PC-9 (cell line): Measurements from ENCODE around the gene LRP1-AS. TPM values are rescaled to one million over a fixed set of nuclear protein-coding genes. Genes with fewer than 3 reads are reported as not detected.

Experiments
- BruUV-seq: library from RNA; stranded (reverse); fragments of 400-500 nt; replicated peaks from 2 replicates; lab custom pipeline; 2021; lab: Mats Ljungman, UMichigan
- CTCF ChIA-PET: fragments of 300-600 bp; sonication (Branson Sonifier 250); formaldehyde crosslinking; loops from one replicate; lab custom pipeline; 2022; ENCODE audit warnings: antibody characterized with exemption; lab: Charles Lee
- POLR2A ChIA-PET: fragments of 300-600 bp; sonication (Branson Sonifier 250); formaldehyde crosslinking; loops from one replicate; lab custom pipeline; 2022; ENCODE audit warnings: antibody characterized with exemption; ENCODE audit not compliant: unreplicated experiment; lab: Charles Lee
- DNase-seq, 2 experiments: peaks; one replicate each; pipeline versions ENCODE4 v3.0.0 to v3.0.0-alpha.2; 2015 to 2022; ENCODE audit warnings: mixed read lengths in 1 of 2
- H2AFZ ChIP-seq: fragments of 200-600 bp; sonication (generic); 2 replicates; pipeline ENCODE4 v1.8.1; 2017; ENCODE audit warnings: antibody characterized with exemption
- H3F3A ChIP-seq: fragments of 200-600 bp; sonication (generic); 2 replicates; pipeline ENCODE4 v1.8.1; 2017; ENCODE audit warnings: antibody characterized with exemption, mild to moderate bottlenecking, low read depth; ENCODE audit not compliant: insufficient read depth
- H3K27ac ChIP-seq: fragments of 200-600 bp; sonication (generic); 2 replicates; pipeline ENCODE4 v1.6.1; 2016; ENCODE audit warnings: mixed run types
- H3K27me3 ChIP-seq: fragments of 200-600 bp; sonication (generic); 2 replicates; pipeline ENCODE4 v1.6.1; 2016; ENCODE audit warnings: low read depth, mixed run types; ENCODE audit not compliant: insufficient read depth
- H3K36me3 ChIP-seq: fragments of 200-600 bp; sonication (generic); 2 replicates; pipeline ENCODE4 v1.6.1; 2016; ENCODE audit warnings: low read depth, mixed run types
- H3K4me1 ChIP-seq: fragments of 200-600 bp; sonication (generic); replicated peaks from 2 replicates; pipeline ENCODE4 v1.6.1; 2016; ENCODE audit warnings: mixed run types; ENCODE audit not compliant: insufficient read depth
- H3K4me2 ChIP-seq: fragments of 200-600 bp; sonication (generic); 2 replicates; pipeline ENCODE4 v1.6.1; 2017; ENCODE audit warnings: mixed run types
- H3K4me3 ChIP-seq: fragments of 200-600 bp; sonication (generic); 2 replicates; pipeline ENCODE4 v1.6.1; 2016; ENCODE audit warnings: mixed run types
- H3K79me2 ChIP-seq: fragments of 200-600 bp; sonication (generic); 2 replicates; pipeline ENCODE4 v1.6.1; 2017; ENCODE audit warnings: low read depth, mixed run types
- H3K9me2 ChIP-seq: fragments of 200-600 bp; sonication (generic); 2 replicates; pipeline ENCODE4 v1.8.1; 2017; ENCODE audit warnings: mild to moderate bottlenecking; ENCODE audit not compliant: insufficient read depth
- H3K9me3 ChIP-seq: fragments of 200-600 bp; sonication (generic); 2 replicates; pipeline ENCODE4 v1.8.1; 2016; ENCODE audit warnings: low read depth; ENCODE audit not compliant: insufficient read depth
- H4K20me1 ChIP-seq: fragments of 200-600 bp; sonication (generic); 2 replicates; pipeline ENCODE4 v1.8.1; 2017; ENCODE audit not compliant: insufficient read depth
- EZH2 ChIP-seq: fragments of 200-600 bp; sonication (generic); IDR thresholded peaks from 2 replicates; pipeline ENCODE4 v1.8.0; 2017; ENCODE audit warnings: antibody characterized with exemption, low read depth
- intact Hi-C: fragments of 100-400 bp; cut with micrococcal nuclease; formaldehyde crosslinking; loops from one replicate; pipeline ENCODE4 v1.10.0; 2022; ENCODE audit not compliant: unreplicated experiment
- total RNA-seq: library from RNA; stranded (reverse); gene quantifications from 2 replicates; pipeline ENCODE4 v1.2.3, GENCODE V29; 2021
- TF ChIP-seq, protein P1 (sequence below): fragments of 200-600 bp; sonication (generic); conservative IDR thresholded peaks from 2 replicates; pipeline ENCODE4 v1.6.1; 2017; ENCODE audit warnings: mixed run types, antibody characterized with exemption, mild to moderate bottlenecking, moderate library complexity

LRP1-AS gene
- total RNA-seq, 1 experiment from 2014 or later: not detected

DNA sequence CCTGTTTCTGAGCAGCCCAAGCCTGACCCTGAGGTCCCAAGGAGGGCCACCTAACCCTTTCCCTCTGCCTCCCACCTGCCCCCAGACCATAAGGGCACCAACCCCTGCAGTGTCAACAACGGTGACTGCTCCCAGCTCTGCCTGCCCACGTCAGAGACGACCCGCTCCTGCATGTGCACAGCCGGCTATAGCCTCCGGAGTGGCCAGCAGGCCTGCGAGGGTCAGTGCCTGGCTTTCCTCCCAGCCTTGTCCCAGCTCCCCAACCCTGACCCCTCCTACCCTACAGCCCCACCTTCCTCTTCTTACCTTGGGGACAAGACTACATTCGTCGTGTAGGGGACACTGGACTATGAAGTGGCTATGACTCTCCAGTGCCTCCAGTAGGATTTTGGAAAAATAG, 33.7 kb upstream of the LRP1-AS start:
- H2AFZ ChIP-seq: no peak overlapping the region
- CTCF ChIA-PET: interaction anchor here (1.0 kb wide), 2 partner anchors 52 to 64 kb away, joined by 3 read pairs; no protein-coding TSS in a partner anchor
- no peaks in the 10 kb centered on the region for H3K36me3 ChIP-seq
- no peaks in the 10 kb centered on the region for H3K79me2 ChIP-seq
- peaks cover 3% of the 10 kb centered on the region; the same call in 1 of the 2 replicates for H4K20me1 ChIP-seq
- no peaks in the 10 kb centered on the region for H3K9me2 ChIP-seq
- intact Hi-C loops: loop anchor here (5.0 to 10.0 kb wide), 2 partner anchors 61 to 346 kb away; no protein-coding TSS in a partner anchor
- POLR2A ChIA-PET: interaction anchor here (1.0 kb wide), 1 partner anchor 70 kb away, joined by 10 read pairs; the partner anchor contains the start of gene STAT6
- H3K27ac ChIP-seq: no peak overlapping the region
- no peak overlapping the region for H3K4me3 ChIP-seq
- H3K4me2 ChIP-seq: no peak overlapping the region
- peaks cover 13% of the 10 kb centered on the region for H3K4me1 ChIP-seq
- H3K9me3 ChIP-seq: no peaks in the 10 kb centered on the region
- DNase-seq: no peak
- H3K27me3 ChIP-seq: no peaks in the 10 kb centered on the region
- H3F3A ChIP-seq: peaks cover 7% of the 10 kb centered on the region; the same call in 1 of the 2 replicates
- no TSS peak for BruUV-seq
- no peak for TF ChIP-seq EZH2
- TF ChIP-seq, protein P1, sequence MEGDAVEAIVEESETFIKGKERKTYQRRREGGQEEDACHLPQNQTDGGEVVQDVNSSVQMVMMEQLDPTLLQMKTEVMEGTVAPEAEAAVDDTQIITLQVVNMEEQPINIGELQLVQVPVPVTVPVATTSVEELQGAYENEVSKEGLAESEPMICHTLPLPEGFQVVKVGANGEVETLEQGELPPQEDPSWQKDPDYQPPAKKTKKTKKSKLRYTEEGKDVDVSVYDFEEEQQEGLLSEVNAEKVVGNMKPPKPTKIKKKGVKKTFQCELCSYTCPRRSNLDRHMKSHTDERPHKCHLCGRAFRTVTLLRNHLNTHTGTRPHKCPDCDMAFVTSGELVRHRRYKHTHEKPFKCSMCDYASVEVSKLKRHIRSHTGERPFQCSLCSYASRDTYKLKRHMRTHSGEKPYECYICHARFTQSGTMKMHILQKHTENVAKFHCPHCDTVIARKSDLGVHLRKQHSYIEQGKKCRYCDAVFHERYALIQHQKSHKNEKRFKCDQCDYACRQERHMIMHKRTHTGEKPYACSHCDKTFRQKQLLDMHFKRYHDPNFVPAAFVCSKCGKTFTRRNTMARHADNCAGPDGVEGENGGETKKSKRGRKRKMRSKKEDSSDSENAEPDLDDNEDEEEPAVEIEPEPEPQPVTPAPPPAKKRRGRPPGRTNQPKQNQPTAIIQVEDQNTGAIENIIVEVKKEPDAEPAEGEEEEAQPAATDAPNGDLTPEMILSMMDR: no peak

DNA sequence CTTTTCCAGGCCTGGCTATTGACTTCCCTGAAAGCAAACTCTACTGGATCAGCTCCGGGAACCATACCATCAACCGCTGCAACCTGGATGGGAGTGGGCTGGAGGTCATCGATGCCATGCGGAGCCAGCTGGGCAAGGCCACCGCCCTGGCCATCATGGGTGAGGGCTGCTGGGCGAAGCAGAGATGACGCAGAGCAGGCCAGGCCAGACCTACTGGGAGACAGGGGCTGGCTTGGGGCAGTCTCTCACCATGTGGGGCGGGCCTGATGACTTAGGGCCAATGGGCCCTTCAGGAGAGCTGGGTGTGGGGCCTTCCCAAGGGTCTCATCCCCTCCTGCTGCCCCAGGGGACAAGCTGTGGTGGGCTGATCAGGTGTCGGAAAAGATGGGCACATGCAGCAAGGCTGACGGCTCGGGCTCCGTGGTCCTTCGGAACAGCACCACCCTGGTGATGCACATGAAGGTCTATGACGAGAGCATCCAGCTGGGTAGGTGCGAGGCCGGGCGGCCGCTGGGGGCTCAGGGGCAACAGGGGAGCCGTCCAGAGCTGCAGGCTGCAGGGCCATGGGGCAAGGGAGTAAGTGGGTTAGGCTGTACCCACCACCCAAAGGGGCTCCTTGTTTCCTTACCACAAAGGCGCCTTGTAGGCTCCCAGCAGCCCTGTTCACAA, 33.0 kb upstream of the LRP1-AS start:
- POLR2A ChIA-PET: no interaction called here
- Histone ChIP-seq H3K4me1 (peaks cover 15% of the 10 kb centered on the region), H3K27ac (no peak overlapping the region), H3K27me3 (no peaks in the 10 kb centered on the region), H3K4me2 (no peak overlapping the region), H2AFZ (no peak overlapping the region), H3K9me3 (no peaks in the 10 kb centered on the region), H3K79me2 (no peaks in the 10 kb centered on the region), H3K9me2 (no peaks in the 10 kb centered on the region), H3K4me3 (no peak overlapping the region), H3K36me3 (no peaks in the 10 kb centered on the region), H4K20me1 (peaks cover 3% of the 10 kb centered on the region; the same call in 1 of the 2 replicates), H3F3A (peaks cover 7% of the 10 kb centered on the region; the same call in 1 of the 2 replicates)
- BruUV-seq: no TSS peak
- TF ChIP-seq EZH2: no peak
- TF ChIP-seq, protein P1: no peak
- intact Hi-C loops: loop anchor here (5.0 to 10.0 kb wide), 2 partner anchors 62 to 346 kb away; no protein-coding TSS in a partner anchor
- DNase-seq: no peak
- CTCF ChIA-PET: interaction anchor here (0.9 to 1.0 kb wide), 2 partner anchors 52 to 63 kb away, joined by 3 read pairs; partner anchors contain the start of gene LRP1

DNA sequence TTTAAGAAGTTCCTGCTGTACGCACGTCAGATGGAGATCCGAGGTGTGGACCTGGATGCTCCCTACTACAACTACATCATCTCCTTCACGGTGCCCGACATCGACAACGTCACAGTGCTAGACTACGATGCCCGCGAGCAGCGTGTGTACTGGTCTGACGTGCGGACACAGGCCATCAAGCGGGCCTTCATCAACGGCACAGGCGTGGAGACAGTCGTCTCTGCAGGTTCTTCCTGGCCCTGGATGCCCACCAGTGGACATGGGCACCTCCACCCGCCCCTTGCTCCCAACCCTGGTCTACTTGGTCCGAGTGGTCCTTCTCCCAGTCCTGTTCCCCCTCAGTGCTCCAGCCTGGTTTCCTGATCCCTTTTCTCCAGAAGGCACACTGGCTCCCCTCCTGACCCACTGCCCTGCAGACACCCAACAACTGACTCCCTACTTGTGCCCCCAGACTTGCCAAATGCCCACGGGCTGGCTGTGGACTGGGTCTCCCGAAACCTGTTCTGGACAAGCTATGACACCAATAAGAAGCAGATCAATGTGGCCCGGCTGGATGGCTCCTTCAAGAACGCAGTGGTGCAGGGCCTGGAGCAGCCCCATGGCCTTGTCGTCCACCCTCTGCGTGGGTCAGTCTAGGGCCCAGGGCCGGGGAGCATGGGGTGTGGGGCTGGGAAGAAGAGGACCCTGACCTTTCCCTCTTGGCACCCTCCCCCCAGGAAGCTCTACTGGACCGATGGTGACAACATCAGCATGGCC, 32.1 kb upstream of the LRP1-AS start:
- peaks cover 15% of the 10 kb centered on the region for H3K4me1 ChIP-seq
- no TSS peak for BruUV-seq
- no peaks in the 10 kb centered on the region for H3K27me3 ChIP-seq
- H3F3A ChIP-seq: peaks cover 7% of the 10 kb centered on the region; the same call in 1 of the 2 replicates
- no peaks in the 10 kb centered on the region for H3K36me3 ChIP-seq
- H2AFZ ChIP-seq: no peak overlapping the region
- no peak for TF ChIP-seq EZH2
- TF ChIP-seq, protein P1: no peak
- ChIA-PET CTCF (interaction anchor here (0.9 kb wide), 1 partner anchor 52 kb away, joined by 3 read pairs; the partner anchor contains the start of gene LRP1), POLR2A (no interaction called here)
- no peak overlapping the region for H3K4me3 ChIP-seq
- H4K20me1 ChIP-seq: peaks cover 3% of the 10 kb centered on the region; the same call in 1 of the 2 replicates
- no peaks in the 10 kb centered on the region for H3K9me3 ChIP-seq
- H3K27ac ChIP-seq: no peak overlapping the region
- no peaks in the 10 kb centered on the region for H3K79me2 ChIP-seq
- H3K4me2 ChIP-seq: no peak overlapping the region
- intact Hi-C loops: loop anchor here (5.0 to 10.0 kb wide), 2 partner anchors 63 to 345 kb away; no protein-coding TSS in a partner anchor
- DNase-seq: no peak
- no peaks in the 10 kb centered on the region for H3K9me2 ChIP-seq
